Skeletal muscle cell (primary cell): Measurements from ENCODE around the gene NRGN.
"Not testable (repeated sequence)": the region's sequence is repeated elsewhere in the genome, so short reads cannot be mapped to it uniquely, and the experiment has no call there.

Experiments
- DNase-seq: peaks from one replicate; pipeline ENCODE4 v3.0.0-alpha.2; 2010; ENCODE audit warnings: low read depth
- H3K4me3 ChIP-seq: 2 replicates; pipeline ENCODE4 v1.5.1; 2011; ENCODE audit warnings: low read depth, mild to moderate bottlenecking, control low read depth, low read length, moderate library complexity

NRGN gene

GRCh38 chr11:124754710-124755109, 15.0 kb downstream of the NRGN start:
- H3K4me3 ChIP-seq, result no peak overlapping the region
- no peak for DNase-seq

- DNase-seq, result no peak
- H3K4me3 ChIP-seq, result no peak overlapping the region
Measured at GRCh38 chr11:124756033-124756752, 16.5 kb downstream of the NRGN start.

- DNase-seq, result no peak
- no peak overlapping the region for H3K4me3 ChIP-seq
Measured at GRCh38 chr11:124756753-124757227, 17.0 kb downstream of the NRGN start.

GRCh38 chr11:124757320-124757719, 17.6 kb downstream of the NRGN start:
- DNase-seq, result no peak
- H3K4me3 ChIP-seq, result no peak overlapping the region

- no peak for DNase-seq
- H3K4me3 ChIP-seq, result peak overlapping the region; percentile 42
Measured at GRCh38 chr11:124758355-124759265, 18.9 kb downstream of the NRGN start.

- H3K4me3 ChIP-seq, result no peak overlapping the region
- DNase-seq, result no peak
Measured at GRCh38 chr11:124759266-124760204, 19.8 kb downstream of the NRGN start.

- DNase-seq, result no peak
- no peak overlapping the region for H3K4me3 ChIP-seq
Measured at GRCh38 chr11:124760205-124760652, 20.5 kb downstream of the NRGN start.

GRCh38 chr11:124760806-124761205, 21.1 kb downstream of the NRGN start:
- no peak overlapping the region for H3K4me3 ChIP-seq
- DNase-seq, result no peak

- no peak overlapping the region for H3K4me3 ChIP-seq
Measured at GRCh38 chr11:124761301-124762104, 21.8 kb downstream of the NRGN start.

GRCh38 chr11:124762105-124762623, 22.4 kb downstream of the NRGN start, which contains the start of gene ESAM:
TSS of gene ESAM (minus strand) at chr11:124762290. CDS start at chr11:124762154, 136 bp downstream.
- H3K4me3 ChIP-seq, result peak within 1 kb of the TSS; percentile 46
- DNase-seq, result no peak

More at GRCh38 chr11:124761301-124762104, 21.8 kb downstream of the NRGN start:
- DNase-seq, result no peak

- H3K4me3 ChIP-seq, result peak overlapping the region; percentile 46
- no peak for DNase-seq
Measured at GRCh38 chr11:124762624-124763155, 22.9 kb downstream of the NRGN start.

- peak overlapping the region; percentile 46 for H3K4me3 ChIP-seq
- peak; percentile 24 for DNase-seq
Measured at GRCh38 chr11:124763156-124763947, 23.6 kb downstream of the NRGN start.

- no peak overlapping the region for H3K4me3 ChIP-seq
- DNase-seq, result no peak
Measured at GRCh38 chr11:124766156-124766555, 26.4 kb downstream of the NRGN start.

GRCh38 chr11:124768914-124769313, 29.2 kb downstream of the NRGN start:
- DNase-seq, result no peak
- H3K4me3 ChIP-seq, result no peak overlapping the region

GRCh38 chr11:124769806-124770774, 30.3 kb downstream of the NRGN start:
- DNase-seq, result no peak
- H3K4me3 ChIP-seq, result no peak overlapping the region

- not testable (repeated sequence) for H3K4me3 ChIP-seq, DNase-seq
Measured at GRCh38 chr11:124770959-124771358, 31.2 kb downstream of the NRGN start.
